GM19043 (cell line): Measurements from ENCODE around the gene XIRP1.
A peak's percentile ranks its signal among the peaks of the same experiment; 100 is the strongest.

Experiments used
- ATAC-seq: cut with Tn5 transposase; IDR thresholded peaks from one replicate; pipeline ENCODE4 v1.9.1; 2021; ENCODE audit warnings: low read depth; ENCODE audit not compliant: unreplicated experiment

Gene XIRP1

DNA sequence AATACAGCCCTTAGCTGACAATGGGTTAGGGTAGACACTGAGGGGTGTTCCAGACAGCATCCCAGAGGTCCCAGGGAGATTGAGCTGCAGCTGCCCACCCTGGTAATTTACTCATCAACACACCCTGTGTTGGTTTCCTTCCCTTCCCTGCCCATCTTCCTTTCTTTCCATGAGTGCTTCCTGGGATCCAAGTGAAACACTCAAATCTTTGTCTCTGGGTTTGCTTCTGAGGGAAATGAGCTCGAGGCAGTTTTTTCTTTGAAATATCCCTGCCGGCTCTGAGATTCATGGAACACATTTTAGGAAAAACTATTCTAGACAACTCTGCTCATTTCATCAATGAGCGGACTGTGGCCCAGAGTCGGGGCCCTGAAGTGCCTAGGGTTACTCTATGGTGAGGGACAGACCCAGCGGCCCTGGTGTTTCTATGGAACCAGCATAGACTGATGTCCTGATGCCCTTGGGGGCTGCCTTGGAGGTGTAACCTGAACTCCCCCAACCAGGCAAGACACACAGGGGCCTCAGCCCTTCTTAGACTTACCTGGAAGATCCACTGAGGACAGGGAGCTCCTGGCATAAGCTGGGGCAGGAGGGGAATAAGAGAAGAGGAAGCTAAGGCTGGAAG, 24.1 kb downstream of the XIRP1 start:
- no peak for ATAC-seq

- ATAC-seq: no peak
Measured at GRCh38 chr3:39166932-39167532, 25.4 kb downstream of the XIRP1 start.

DNA sequence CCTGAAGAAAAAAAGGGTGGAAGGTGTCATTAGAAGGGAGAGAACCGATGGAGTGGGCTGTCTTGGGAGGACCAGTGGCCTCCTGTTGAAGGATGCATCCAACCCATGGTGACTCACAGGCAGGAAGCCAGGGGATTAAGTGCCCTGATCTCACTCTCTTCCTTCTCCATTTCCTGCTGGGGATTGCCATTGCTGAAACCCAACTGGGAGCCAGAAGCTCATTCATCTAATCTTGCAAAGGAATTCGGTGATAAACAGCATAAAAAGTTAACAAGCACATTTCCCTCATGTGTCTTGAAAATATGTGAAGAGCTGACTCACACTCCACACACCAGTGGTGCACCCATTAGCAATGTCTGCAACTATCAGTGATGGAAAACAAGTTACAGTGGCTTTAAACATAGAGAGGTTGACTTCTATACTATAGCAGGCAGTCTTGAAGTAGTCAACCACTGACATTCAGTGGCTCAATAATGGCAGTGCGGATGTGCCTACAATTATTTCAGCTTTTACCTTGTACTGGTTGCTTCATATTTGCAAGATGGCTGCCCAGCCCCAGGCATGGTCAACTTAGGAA, 26.2 kb downstream of the XIRP1 start:
- ATAC-seq: no peak

GRCh38 chr3:39165518-39165917, 26.9 kb downstream of the XIRP1 start:
- no peak for ATAC-seq

DNA sequence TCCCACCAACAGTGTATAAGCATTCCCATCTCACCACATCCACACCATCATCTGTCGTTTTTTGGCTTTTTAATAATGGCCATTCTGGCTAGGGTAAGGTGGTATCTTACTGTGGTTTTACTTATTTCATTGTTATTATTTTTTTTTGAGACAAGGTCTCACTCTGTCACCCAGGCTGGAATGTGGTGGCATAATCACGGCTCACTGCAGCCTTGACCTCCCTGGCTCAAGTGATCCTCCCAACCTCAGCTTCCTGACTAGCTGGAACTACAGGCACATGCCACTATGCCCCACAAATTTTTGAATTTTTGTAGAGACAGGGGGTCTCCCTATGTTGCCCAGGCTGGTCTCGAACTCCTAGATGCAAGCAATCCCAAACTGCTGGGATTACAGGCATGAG, 28.0 kb downstream of the XIRP1 start:
- ATAC-seq: no peak

DNA sequence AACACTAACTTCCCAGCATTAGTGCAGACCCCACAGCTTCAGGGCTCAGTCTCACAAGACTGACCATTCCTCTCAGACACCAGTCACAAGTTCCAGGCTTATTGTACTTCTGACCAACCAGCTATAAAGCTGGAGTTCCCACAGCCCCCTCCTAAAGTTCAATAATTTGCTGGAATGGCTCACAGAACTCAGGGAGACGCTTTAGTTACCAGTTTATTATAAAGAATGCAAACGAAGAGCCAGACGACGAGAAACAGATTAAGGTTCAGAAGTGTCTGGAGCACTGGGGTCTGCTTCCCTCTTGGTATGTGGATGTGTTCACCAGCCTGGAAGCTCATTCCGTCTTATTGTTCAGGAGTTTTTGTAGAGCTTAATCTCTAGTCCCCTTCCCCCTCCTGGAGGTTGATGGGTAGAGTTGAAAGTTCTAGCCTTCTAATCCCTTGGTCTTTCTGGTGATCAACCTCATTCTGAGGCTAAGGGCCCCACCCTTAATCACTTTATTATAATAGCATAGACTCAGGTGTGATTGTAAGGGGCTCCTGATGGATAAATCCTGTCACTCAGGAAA, 34.2 kb downstream of the XIRP1 start:
- no peak for ATAC-seq

- no peak for ATAC-seq
Measured at GRCh38 chr3:39157359-39157758, 35.0 kb downstream of the XIRP1 start.

- no peak for ATAC-seq
Measured at GRCh38 chr3:39156421-39156820, 36.0 kb downstream of the XIRP1 start.

- no peak for ATAC-seq
Measured at GRCh38 chr3:39154280-39155021, 37.9 kb downstream of the XIRP1 start.

DNA sequence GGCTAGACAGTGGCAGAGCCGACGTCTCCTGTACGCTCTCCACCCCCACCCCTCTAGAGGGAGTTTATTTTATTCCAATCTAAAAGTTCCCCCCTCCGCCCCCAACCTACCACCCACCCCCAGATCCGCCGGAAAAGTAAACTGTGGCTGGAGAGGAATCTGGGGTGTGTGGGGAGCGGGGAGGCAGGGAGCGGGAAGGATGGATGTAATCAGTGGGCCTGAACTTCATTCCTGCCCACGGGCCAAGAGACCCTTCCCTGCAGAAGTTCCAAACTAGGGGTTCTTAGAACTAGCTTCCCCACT, 38.5 kb downstream of the XIRP1 start:
- no peak for ATAC-seq

DNA sequence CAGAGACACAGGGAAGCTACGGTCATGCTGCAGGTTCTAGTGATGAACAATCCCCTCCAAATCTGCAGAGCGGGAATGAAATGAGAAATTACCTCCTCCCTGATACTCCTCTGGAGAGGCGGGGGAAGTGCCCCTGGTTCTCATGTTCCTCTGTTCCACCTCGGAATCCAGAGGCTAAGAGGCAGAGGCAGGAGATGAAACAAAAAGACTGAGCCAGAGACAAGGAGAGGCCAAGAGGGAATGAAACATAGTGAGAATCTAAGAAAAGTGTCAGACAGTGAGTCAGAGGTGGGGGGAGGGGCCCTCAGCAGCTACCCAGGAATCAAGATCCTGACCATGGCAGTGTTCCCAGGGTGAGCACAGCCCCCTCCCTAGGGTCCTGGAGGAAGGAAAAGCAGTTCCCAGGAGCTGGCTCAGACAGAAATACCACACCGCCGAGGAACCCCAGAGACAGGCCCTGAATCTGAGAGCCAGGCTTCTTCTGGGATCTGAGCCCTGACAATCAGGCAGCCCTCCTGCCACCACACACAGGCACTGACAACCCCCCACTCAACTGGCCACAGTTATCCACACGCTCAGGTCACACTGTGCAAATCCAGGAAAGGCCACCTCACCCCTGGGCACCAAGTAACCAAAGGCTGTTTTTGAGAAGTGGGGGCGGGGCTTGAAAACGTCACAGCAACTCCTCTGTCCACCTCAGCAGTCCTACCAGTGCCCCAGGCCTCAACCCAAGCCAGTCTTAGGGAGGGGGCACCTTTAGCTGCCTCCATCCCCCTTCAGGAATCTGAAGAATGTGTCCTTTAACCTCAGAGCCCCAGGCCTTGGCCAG, 41.4 kb downstream of the XIRP1 start:
- ATAC-seq: no peak

GRCh38 chr3:39150148-39150802, 42.1 kb downstream of the XIRP1 start:
- no peak for ATAC-seq

GRCh38 chr3:39149498-39150147, 42.8 kb downstream of the XIRP1 start:
- ATAC-seq: no peak

DNA sequence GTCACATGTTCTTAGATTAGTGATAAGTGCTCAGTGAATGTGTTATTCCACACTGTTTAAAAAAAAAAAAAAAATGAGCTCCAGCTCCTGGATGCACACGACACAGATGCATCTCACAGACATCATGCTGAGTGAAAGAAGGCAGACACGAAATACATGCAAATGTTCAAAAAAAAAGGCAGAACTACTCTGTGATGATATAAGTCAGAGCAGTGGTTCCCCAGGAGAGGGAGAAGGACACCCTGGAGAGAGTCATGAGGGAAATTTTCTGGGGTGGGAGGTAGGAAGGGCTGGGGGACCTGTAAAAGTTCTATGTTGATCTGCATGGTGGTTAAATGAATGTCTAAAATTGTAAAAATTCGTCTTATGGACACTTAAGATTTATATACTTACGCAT, 43.3 kb downstream of the XIRP1 start:
- ATAC-seq: no peak

GRCh38 chr3:39148435-39149058, 43.8 kb downstream of the XIRP1 start:
- ATAC-seq: no peak

- peak; percentile 36 for ATAC-seq
Measured at GRCh38 chr3:39147711-39148434, 44.5 kb downstream of the XIRP1 start.

DNA sequence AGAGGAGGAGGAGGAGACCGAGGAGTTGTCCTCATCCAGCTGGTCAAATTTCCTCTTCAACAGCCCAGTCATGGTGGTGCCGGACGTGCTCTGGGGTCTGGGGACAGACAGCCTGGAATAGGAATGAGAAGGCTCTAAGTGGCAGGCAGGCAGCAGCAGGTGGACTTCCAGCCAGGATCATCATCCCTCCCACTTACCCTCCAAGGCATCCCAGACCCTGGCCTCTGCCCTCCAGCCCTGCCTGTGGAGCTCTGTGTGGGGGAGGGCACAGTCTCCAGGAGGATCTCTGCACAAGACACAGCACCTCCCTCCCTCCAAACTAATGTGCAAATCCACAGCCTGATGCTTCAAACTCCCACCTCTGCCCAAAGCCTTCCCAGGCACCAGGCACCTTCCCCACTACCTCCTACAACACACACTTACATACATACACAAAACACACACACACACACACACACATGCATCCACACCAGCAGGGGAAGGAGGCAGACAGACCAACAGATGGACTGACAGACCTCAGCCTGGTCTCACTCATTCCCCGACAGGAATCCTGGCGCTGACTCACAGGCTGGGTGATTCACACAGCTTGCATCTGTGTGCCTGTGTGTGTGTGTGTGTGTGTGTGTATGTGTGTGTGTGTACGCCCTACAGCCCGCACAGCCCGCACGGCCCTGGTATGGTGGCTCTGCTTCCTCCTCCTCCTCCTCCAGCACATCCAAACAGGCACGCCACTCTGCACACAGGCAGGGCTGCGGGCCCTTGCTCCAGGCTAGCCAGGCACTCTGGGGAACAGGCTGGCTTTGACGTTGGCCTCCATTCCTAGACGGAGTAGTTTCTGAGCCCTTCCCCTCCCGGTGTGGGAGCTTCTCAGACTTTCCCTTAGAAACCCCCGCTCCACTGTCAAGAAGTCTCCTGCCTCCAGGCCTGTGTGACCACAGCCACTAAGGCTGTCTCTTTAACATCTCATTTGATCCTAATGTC, 45.5 kb downstream of the XIRP1 start:
- ATAC-seq: peak; percentile 12
